ENCODE results near the gene PRKG1.
A peak's percentile ranks its signal among the peaks of the same experiment; 100 is the strongest.

Gene PRKG1

DNA sequence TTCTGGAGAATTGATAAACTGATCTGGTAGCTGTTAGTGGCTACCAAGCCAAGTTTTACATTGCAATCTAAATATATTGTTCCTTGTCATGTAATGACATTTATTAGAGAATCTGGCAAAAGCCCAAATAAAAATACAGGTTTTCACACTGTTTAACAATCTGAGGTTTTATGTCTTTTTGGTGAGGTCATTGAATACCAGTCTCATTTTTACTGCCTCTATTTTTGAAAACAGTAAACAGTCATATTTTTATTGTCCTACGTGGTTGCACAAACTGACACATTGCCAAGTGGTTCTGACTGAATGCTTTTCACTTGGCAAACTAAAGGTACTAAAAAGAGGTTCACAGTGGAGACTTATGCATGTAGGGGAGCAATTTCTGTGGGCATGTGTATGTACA is 157.5 kb downstream of the PRKG1 start:
- no peak overlapping the region for H3K4me3 ChIP-seq (ENCODE audit: low read length)
- DNase-seq (ENCODE audit: low read depth) = peak; percentile 78
- TF ChIP-seq, protein P1, sequence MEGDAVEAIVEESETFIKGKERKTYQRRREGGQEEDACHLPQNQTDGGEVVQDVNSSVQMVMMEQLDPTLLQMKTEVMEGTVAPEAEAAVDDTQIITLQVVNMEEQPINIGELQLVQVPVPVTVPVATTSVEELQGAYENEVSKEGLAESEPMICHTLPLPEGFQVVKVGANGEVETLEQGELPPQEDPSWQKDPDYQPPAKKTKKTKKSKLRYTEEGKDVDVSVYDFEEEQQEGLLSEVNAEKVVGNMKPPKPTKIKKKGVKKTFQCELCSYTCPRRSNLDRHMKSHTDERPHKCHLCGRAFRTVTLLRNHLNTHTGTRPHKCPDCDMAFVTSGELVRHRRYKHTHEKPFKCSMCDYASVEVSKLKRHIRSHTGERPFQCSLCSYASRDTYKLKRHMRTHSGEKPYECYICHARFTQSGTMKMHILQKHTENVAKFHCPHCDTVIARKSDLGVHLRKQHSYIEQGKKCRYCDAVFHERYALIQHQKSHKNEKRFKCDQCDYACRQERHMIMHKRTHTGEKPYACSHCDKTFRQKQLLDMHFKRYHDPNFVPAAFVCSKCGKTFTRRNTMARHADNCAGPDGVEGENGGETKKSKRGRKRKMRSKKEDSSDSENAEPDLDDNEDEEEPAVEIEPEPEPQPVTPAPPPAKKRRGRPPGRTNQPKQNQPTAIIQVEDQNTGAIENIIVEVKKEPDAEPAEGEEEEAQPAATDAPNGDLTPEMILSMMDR (conservative IDR thresholded peaks at IDR 0.05; ENCODE audit: low read length) = no peak

DNA sequence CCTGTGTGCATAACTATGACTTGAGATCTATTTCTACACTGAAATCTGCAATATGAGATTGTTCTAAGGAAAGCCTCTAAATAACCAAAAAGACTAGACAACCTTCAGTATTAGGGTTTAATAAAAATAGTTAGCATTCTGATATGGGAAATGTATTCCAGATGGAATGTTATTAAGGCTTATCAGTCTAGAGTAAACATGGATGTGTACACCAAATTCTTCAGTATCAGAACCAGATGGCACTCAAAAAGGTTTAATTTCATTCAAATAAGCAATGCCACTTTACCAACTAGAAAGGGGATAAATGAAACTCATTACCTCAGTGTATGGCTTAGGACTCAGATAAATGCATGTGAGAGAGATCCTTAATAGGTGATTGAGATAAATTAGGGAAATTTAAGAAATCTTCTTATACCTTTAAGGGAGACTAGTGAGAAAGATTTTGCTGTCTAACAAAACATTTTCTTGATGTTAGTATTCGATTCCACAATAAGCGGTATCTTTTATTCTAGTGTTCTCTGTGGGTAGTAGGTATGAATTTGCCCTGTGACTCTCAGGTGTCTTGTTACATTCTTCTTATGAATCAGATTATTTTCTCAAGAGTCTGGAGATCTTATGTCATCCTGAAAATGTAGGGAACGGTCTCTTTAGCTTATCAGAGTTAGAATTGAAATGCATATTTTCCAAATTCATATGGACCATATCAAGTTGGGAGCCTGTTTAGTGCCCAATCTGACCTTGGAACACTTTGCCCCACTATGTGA is 159.2 kb downstream of the PRKG1 start:
- no peak overlapping the region for H3K4me3 ChIP-seq (ENCODE audit: low read length)
- TF ChIP-seq, protein P1 (conservative IDR thresholded peaks at IDR 0.05; ENCODE audit: low read length) = no peak
- no peak for DNase-seq (ENCODE audit: low read depth)

DNA sequence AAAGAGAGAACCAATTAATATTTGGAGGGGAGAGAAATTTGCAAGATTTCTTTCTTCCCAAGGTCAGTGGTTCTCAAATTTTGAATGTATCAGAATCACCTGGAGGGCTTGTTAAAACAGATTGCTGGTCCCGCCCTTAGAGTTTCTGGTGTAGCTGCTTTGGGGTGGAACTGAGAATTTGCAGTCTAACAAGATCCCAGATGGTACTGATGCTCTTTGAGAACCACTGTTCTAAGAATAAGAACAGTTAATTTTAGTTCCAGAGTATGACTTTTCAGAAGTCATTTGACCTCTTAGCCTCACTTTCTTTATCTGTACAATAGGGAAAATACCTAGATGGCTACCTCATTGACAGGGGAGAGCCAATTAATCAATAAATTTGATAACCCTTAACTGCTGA is 161.6 kb downstream of the PRKG1 start:
- no peak overlapping the region for H3K4me3 ChIP-seq (ENCODE audit: low read length)
- TF ChIP-seq, protein P1 (conservative IDR thresholded peaks at IDR 0.05; ENCODE audit: low read length) = no peak
- DNase-seq (ENCODE audit: low read depth) = no peak

DNA sequence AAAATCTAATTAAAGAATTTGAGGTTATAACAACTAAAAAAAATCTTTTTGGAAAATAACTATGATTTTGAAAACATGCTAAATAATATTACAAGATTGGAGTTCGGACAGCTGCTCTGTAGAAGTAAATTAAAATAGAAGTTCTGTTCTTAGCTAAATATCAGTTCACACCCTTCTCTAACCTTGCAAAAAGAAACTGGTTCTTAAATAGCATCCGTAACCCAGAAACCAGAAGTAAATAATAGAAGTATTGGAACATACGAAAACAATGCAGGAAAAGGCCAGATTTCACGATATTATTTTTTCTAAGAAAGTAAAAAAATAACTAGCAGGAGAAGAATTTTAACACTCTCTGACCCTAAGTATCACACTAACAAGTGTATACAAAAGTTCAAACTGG is 164.7 kb downstream of the PRKG1 start:
- TF ChIP-seq, protein P1 (conservative IDR thresholded peaks at IDR 0.05; ENCODE audit: low read length) = no peak
- no peak overlapping the region for H3K4me3 ChIP-seq (ENCODE audit: low read length)
- no peak for DNase-seq (ENCODE audit: low read depth)

DNA sequence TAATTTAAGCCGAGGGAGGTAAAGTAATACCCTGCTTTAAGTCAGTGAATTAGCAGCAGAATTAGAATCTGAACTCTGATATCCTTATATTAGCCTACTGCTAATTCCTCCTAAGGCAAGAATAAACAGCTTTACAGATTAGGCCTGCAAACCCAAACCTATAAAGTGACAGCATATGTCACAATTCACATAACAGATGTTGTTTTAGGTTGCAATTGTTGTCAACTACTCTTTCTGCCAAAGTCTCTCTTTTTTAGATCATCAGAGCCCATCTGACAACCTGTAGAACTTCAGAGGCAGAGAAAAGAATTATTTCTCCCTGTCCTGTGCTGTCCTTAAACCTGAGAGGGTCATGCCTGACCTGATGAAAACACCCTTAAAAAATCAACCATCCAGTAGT is 167.2 kb downstream of the PRKG1 start:
- no peak for DNase-seq (ENCODE audit: low read depth)
- TF ChIP-seq, protein P1 (conservative IDR thresholded peaks at IDR 0.05; ENCODE audit: low read length) = no peak

DNA sequence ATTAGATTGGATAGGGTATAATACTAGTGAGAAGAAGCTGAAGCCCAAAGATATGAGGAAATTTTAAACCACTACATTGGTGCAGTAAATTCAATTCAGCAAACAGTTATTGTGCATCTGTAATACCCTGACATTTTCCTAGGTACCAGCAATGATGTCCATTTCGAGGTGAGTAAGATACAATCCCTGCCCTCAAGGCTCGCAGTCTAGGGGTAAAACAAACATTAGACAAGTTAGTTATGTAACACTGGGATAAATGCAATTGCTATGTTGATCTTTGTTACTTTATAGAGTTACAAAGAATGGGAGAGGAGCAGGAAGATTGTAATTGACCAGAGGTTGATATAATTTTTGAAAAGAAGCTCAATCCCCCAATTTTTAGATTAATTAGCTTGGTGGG is 168.1 kb downstream of the PRKG1 start:
- no peak for DNase-seq (ENCODE audit: low read depth)
- TF ChIP-seq, protein P1 (conservative IDR thresholded peaks at IDR 0.05; ENCODE audit: low read length) = no peak
- no peak overlapping the region for H3K4me3 ChIP-seq (ENCODE audit: low read length)

More for the DNA sequence above, 167.2 kb downstream of the PRKG1 start:
- no peak overlapping the region for H3K4me3 ChIP-seq (ENCODE audit: low read length)

DNA sequence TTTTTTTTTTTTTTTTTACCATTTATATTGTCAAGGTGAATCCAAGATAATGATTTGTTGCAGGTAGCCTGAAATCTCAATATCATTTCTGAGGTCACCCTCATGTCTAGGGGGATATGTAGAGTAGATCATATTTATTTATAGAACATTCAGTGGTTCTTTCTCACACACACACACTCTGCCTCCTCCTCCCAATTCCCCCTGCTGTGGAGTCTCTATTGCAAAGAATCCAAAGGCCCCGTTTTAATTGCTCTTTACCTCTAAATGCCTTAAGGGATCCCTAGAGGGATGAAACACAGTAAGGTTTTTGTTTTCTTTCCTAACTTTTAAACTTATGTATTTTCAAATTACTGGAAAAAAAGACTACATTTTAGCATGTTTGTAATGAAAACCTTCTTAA is 170.0 kb downstream of the PRKG1 start:
- DNase-seq (ENCODE audit: low read depth) = no peak
- no peak overlapping the region for H3K4me3 ChIP-seq (ENCODE audit: low read length)

More for the DNA sequence above, 170.0 kb downstream of the PRKG1 start:
- TF ChIP-seq, protein P1 (conservative IDR thresholded peaks at IDR 0.05; ENCODE audit: low read length) = no peak

Measured in AG10803 (cell line).